ENCODE data around the gene LRMDA.

Gene LRMDA

DNA sequence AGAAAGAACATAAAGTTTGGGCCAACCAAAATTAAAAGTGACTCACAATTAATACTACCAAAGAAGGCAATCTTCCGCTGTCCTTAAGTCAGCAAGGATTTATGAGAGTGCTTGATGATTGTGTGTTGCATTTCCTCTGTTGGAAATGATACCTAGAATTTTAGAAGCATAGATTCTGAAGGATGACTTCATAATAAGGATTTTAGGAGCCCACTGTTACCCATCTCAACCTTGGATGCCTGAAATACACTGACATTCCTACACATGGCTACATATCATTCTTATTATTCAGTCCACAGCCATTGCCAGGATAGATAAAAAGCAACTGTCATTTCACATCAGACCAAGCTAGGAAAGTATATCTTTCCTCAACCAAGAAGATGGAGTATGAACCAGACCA is 823.8 kb downstream of the LRMDA start:
- DNase-seq (ENCODE audit: low read depth in 2 of 2): no peak

DNA sequence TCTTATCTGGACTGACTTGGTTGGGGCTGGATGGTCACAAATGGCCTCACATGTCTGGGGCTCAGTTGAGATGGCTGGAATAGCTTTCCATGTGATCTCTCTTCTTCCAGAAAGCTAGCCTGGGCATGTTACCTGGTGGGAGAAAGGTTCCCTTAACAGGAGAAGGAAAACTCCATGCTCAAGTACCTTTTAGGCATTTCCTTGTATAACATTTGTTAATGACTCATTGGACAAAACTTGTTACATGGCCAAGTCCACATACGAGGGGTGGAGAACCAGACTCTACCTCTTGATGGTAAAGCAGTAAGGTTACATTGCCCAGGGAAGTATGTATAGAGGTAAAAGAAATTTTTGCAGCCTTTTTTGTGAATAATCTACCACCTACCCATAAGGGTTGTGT is 826.4 kb downstream of the LRMDA start:
- DNase-seq (ENCODE audit: low read depth in 2 of 2): no peak

DNA sequence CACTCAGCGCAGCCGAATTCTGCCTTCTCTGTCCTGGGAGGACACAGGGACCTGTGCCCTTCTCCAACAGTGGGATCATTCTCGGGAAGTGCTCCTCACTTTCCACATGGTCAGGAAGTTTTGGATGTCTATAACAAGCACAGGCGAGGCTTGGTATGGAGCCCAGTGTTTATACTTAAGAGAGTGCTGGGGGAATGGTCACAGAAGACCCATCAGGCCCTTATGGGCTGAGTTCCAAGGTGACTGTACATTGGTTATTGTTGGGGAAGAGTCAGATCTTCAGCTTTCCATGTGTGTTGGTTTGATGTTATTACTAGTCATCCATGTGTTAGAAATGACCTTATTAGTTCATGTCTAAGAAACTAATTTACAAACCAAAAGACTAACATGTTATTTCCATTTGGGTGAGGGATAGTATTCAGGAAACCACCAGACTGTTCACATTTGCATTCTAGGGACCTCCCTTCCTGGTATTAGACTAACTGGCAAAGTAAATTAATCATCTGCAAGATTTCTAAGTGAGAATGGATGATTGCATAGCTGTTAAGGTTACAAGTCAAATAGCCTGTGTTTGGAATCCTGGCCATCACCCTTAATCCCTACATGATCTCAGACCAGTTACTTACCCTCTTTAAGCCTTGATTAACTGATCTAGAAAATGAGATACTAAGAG is 834.2 kb downstream of the LRMDA start:
- DNase-seq (ENCODE audit: low read depth in 2 of 2): no peak

DNA sequence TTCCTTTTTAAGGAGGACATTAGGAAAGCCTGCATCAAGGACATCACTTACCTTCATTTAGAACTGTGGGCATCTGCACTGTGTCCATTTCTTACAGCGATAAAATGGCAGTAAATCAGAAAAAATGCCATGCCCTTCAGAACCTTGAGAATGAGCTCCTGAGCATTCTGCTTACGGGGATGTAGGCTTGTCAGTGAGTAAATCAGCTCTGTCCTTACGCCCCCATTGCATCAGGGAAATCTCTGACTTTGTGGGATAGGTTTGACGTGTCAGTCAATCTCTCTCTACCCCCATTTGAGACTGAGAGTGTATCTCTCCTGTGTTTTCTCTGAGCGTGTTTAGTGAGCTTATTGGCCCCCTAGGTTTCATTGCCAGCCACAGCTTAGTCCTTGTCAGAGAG is 837.1 kb downstream of the LRMDA start:
- no peak for DNase-seq (ENCODE audit: low read depth in 2 of 2)

DNA sequence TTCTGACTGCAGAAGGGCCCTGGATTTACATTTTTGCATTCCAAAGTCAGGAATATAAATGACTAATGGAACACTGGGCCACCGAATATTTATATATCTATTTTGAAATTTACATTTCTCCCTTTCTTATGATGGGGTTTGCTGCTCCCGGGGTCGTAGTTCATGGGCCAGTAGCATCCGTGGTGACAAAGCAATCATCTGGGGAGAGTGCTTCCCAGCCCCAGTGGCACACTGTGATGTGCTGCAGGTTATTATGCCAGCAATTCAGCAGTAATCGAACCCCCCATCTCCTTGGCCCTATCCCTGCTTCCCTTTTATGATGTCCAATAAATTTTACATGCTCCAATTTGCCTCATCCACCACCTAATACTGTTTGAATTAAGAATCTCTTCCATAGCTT is 837.5 kb downstream of the LRMDA start:
- no peak for DNase-seq (ENCODE audit: low read depth in 2 of 2)

DNA sequence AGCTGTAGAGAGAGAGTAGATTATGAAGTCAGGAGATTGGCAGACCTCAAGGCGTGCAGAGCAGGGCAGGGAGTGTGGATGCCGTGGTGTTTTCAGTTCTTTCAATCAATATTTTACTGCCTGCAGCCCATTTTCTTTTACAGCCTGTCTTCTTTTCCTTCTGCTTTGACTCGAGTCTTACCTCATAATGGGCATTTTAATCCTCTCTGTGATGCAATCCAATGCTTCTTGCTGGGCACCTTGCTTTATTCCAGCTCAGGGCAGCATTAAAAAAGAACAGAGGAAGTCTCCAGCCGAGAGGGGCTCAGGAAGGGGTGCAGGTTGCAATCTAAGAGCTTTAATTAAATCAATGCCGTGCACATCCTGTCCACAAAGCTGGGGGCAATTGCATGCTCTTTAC is 839.0 kb downstream of the LRMDA start:
- DNase-seq (ENCODE audit: low read depth in 2 of 2): no peak

DNA sequence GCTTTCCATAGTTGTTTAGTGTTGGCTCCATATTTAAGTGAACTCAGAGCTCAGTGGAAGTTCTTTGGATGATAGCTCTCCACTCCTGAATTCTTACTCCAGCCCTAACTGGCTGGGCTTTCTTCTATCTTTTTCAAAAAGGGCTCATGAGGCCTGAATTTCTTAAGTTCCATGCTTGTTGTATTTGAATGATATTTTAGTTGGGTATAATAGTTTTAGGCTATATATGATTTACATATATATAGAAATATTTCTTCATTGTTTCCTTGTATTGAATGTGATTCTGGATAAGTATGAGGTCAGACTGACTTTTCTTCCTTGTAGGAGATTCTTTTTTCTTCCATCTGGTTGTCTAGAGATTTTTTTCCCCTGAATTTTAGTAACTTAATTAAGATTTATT is 843.5 kb downstream of the LRMDA start:
- no peak for DNase-seq (ENCODE audit: low read depth in 2 of 2)

DNA sequence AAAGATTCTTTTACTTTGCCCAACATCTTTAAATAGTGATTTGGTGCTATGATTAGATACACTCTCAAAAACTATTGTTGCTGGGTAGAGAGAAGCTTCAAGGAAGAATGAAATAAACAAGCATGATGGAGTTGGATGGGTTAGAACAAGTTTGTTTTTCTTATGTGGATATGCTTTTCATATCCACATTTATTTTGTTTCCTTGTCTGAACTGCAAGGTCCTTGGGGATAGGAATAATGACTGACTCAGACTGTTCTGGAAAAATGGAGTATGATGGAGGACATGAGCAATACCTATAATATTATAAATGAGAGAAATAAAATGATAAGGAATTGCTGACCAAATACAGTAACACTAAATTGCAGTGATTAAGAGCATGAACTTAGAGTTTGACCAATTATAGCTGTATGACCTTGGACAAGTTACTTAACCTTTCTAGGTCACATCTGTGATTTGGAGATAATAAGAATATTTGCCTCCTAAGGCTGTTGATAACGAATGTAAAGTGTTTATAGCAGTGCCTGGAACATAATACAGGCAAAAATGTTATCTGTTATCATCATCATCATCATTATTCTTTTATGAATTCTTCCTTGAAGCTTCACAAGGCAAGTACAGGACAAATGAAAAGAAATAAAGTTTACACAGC is 847.5 kb downstream of the LRMDA start:
- no peak for DNase-seq (ENCODE audit: low read depth in 2 of 2)

DNA sequence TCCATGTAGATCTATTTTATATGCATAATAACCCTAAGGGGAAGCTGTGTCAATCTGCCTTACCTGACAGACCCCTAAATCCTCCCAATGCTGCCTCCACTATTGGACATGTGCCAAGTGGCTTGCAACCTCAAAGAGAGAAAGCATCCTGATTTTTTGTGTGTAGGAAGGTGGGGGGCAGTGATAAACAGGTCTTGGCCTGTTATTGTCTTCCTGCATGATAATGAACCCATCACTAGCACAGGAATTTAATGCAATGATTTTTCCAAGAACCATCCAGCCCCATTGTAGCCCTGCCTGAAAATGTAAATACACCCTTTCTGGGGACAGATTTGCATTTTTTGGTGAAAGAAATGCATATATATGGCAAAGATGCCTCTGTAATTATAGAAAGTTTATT is 850.2 kb downstream of the LRMDA start:
- no peak for DNase-seq (ENCODE audit: low read depth in 2 of 2)

DNA sequence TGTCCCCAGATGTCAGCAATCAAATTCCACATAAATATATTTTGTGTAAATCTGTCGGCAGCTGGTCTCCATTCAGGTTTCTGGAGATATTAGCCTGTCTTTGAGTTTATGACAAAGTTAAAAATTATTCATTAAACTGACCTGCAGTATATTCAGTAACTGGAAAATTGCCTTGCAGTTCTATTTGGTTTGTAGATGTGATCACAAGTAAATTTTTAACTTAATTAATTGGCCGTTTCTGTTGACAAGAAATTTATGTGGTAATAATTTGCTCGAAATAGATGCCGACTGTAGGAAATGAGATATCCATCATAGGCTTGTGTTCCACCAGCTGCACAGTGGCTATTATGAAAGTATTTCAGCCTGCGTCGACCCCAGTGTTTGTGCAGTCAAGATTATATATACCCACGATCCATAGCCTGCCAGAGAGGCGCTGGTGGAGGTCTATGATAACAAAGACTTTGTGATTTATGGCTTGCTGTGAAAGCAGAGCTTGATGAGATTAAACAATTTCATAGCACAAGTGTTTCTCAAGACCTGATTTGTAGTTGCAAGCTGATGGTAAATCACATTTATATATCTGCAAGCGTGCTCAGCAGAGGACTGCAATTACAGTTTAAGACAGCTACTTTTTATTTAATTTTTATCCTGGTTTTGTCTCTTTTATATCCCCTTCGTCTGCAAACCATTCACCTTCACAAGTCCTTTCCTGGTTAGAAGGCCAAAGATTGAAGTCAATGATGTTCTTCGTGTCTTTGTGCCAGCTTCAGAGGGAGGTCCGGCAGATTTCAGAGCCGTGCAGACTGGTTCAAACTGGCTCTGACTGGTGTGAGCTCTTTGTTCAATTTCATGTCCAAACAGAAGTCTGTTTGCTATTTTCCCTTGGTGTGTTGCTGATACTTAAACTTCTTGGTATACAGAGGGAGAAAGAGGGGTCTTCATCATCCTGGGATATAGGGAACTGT is 850.9 kb downstream of the LRMDA start:
- DNase-seq (ENCODE audit: low read depth in 2 of 2): no peak

DNA sequence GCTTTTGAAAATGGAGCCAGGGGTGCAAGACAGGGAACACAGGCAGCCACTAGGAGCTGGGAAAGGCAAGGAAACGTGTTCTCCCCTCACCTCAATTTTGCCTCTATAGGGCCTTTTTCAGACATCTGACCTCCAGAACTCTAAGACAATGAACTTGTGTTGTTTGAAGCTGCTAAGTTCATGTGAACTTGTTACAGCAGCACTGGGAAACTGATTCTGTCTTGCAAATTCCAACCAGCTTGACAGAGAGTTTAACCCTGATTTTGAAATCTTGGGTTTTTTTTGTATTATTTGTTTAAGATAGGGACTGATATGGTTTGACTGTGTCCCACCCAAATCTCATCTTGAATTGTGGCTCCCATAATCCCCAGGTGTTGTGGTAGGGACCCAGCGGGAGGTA is 852.9 kb downstream of the LRMDA start:
- no peak for DNase-seq (ENCODE audit: low read depth in 2 of 2)

DNA sequence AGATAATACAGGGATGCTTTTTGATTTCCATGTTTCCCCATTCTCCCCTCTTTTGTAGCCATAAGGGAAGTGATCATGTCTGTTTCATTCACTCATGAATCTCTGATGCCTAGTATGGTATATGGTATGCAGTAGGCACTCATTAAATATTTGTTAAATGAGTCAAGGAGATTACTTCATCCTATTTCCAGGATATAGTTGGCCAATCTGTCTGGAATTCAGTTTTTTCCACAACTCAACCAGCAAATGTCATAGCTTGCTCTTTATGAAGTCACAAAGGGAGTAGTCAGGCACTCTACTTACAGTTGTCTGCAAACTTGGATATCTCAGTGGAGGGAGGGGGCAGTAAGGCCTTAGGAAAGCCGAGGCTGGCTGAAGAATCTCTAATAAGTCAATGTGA is 853.6 kb downstream of the LRMDA start:
- DNase-seq (ENCODE audit: low read depth in 2 of 2): no peak

DNA sequence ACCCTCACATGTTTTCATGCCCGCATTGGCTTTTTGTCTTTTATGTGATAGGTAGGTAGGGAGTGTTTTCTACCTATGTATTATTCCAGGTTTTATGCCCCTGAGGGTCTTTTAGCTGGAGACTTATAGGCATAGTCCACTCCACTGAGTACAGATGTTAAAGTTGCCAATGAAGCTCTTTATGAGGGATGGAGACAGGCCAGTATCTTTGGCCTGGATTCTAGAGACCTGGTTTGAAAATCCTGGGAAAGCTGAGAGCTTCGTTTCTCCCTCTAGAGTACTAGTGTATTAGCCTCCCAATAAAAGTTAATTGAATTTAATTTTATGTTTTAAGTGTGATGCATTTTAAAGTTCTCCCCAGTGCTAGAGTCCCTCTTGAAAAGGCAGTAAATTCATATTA is 854.1 kb downstream of the LRMDA start:
- DNase-seq (ENCODE audit: low read depth in 2 of 2): no peak

DNA sequence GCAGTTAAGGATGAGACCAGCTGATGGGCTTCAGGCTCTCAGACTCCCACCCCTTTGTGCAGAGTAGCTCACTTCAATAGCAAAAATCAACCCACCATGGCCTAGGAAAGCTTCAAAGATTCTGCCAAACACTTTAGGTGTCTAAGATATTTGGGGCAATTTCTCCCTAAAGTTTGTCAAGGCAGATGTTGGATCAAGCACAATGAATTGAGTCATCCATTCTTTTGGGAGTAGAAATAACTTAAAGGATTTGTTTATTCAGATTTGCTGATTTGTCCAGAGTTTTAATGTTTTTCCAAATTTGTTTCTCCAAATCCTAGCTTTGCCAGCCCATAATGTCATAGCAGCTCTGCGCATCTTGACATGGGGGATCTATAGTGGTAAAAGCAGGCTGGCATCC is 855.1 kb downstream of the LRMDA start:
- DNase-seq (ENCODE audit: low read depth in 2 of 2): no peak

DNA sequence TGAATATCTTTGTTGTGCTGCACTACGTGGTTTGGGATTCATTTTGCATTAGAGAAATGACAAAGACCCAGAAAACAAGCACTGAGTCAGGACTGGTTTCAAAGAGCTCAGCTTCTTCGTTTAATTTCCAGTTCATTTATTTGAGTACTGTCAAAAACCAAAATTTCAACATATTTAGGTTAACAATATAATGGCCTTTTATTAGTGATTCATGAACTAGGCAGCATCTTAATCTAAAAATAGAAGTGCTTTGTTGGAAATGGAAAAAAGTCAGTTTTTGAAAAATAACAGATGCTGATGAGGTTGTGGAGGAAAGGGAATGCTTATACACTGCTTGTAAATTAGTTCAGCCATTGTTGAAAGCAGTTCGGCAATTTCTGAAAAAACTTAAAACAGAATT is 856.4 kb downstream of the LRMDA start:
- DNase-seq (ENCODE audit: low read depth in 2 of 2): no peak

DNA sequence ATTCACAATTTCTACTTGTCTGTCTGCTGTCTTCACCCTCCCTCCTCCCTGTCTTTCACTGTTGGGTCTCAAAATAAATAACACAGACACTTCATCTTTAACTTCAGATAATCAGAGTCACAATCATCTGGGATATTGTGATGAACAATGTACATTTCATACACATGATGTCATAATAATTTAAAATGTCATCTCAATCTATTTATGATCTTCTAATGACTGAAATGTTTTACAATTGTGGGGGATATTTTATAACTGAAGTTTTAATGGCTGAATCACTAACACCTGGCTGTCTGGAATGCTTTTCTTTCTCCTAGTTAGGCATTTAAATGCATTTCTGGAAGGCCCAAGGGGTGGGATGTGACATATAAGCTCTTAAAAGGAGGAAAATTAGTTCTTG is 859.8 kb downstream of the LRMDA start:
- DNase-seq (ENCODE audit: low read depth in 2 of 2): no peak

DNA sequence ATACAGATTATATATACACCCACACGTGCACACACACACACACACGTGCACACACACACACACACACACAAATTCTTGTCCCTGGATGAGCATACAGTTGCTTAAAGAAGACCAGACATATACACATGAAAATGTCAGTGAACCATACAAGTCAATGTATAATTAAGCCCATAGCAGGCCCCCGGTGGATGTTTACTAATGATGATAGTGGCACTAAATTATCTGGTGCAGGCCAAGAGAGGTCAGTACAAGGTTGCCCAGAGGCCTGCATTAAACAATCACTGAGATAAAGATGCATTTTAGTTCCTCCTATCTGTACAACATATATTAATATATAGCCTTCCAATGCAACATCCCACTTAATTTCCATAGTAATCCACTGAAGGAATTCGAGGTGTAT is 860.5 kb downstream of the LRMDA start:
- no peak for DNase-seq (ENCODE audit: low read depth in 2 of 2)

DNA sequence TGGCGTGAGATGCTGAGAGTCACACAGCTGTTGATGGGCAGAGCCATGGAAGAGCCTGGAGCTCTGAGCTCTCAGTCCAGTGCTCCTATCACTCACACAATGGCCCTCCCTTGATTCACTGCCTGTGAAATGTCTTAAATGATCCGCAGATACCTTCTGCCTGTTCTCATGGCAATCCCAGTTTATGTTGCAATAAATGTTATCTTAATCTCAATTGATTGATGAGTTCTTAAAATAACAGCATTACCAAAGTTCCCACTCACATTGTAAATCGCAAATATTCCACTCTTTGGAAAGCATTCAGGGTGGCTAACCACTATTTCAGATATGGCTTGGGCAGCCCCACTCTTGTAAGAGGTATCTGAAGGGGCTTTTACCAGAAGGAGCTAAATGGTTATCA is 865.5 kb downstream of the LRMDA start:
- DNase-seq (ENCODE audit: low read depth in 2 of 2): no peak

DNA sequence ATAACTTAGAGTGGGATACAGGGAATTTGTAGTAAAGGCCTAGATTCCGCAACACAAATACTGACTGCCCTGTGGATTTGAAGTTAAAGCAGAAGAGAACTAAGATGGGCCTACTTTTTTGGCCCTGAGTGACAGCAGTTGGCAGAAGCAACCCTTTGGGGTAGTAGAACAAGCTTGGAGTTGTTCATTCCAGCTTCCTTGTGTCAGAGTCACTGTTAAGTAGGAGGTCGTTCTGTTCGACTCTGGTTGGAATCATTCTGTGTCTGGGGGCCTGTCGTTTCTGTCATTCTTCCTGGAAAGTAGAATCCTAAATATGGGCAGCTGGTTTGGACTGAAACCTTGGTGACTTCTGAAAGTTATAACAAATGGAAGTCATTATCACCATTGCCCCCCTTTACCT is 865.9 kb downstream of the LRMDA start:
- DNase-seq (ENCODE audit: low read depth in 2 of 2): no peak

DNA sequence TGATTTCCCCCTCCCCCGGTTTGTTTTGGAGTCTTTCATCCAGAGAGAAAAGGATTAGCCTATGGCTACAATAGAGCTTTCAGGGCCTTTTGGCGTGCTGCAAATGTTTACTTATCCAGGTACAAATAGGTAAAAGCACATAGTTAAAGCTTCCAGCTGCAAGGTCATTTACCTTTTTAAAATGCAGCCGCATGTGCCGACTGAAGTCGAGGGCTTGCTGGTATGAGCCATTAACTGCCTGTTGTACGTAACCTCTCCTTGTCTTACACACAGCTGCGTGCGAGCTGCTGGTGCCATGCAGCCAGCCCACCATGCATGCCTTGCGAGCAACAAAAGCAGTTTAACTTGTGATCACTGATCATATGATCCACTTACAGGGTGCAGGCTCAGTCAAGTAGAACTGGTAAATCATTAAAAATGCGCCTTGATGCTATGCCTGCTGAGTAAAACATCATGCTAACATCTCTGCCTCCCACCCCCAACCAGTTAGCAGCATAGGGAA is 866.4 kb downstream of the LRMDA start:
- DNase-seq (ENCODE audit: low read depth in 2 of 2): no peak

DNA sequence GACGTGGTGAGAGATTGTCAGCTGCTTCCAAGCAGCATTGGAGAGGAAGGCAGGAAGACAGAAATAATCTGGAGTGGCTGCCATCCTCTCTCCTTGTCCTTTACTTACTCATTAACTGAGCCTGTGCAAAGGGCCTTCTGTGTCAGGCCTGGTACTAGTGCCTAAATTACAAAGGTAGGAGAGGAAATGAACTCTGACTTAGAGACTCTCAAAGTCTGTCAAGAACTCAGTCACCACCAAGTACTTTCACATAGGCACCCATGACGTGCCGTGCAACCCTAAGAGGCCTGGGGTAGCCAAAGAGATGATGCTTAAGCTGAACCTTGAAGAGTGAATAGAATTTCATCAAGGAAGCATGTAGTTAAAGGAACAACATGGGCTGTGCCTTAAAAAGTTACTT is 866.9 kb downstream of the LRMDA start:
- DNase-seq (ENCODE audit: low read depth in 2 of 2): no peak

DNA sequence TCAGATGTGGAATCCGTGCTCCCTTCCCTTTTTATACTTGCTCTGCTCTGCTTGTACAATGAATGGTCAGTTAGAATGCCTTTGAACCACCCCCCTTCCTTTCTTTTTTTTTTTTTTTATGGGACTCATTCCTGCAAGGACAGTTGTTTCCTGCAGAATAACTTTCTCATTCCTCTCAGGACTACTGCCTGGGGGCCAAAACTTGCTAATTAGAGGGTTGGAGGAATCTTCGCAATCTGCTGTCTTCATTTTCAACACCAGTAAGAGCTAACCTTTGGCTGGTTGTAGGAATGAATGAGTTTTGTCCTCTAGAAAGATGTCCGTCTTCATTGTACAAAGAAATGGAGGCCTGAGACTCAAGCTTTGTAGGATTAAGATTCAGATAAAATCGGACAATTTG is 868.1 kb downstream of the LRMDA start:
- no peak for DNase-seq (ENCODE audit: low read depth in 2 of 2)

DNA sequence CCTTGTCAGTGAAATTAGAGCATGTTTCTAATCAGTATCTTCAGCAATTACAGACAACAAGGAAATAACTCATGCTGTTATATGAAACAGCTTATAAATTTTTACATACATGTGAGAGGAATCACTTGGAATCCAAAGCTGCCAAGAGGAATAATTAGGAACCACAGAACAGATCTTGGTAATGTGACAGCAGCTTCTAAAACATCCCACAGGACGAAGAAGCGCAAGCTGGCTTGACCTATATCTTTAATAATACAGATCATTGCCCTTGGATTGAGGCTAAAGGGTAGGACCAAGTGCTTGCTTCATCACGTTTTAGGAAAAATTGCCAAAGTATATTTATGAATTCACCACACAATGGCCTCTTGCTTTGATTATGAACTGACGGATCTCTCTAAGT is 869.8 kb downstream of the LRMDA start:
- no peak for DNase-seq (ENCODE audit: low read depth in 2 of 2)
